Dendritic cell treated with granulocyte-macrophage colony-stimulating factor and Interleukin-4, amounts not matched to agents 40 ng/mL and 50 ng/mL, for 4 days (primary cell): ENCODE results near the gene PIGS.
"Not testable (repeated sequence)": the region's sequence is repeated elsewhere in the genome, so short reads cannot be mapped to it uniquely, and the experiment has no call there.

Experiments used
- H3K27ac Mint-ChIP-seq: one replicate; pipeline ENCODE4 v1.8.0; 2022; ENCODE audit warnings: mild to moderate bottlenecking, mixed read lengths
- H3K27me3 Mint-ChIP-seq: one replicate; pipeline ENCODE4 v1.8.0; 2022; ENCODE audit warnings: mild to moderate bottlenecking, mixed read lengths
- H3K36me3 Mint-ChIP-seq: one replicate; pipeline ENCODE4 v1.8.0; 2022; ENCODE audit warnings: low read depth, mixed read lengths
- H3K4me1 Mint-ChIP-seq: one replicate; pipeline ENCODE4 v1.8.0; 2022; ENCODE audit warnings: low read depth, mixed read lengths
- H3K4me3 Mint-ChIP-seq: one replicate; pipeline ENCODE4 v1.8.0; 2022; ENCODE audit warnings: mild to moderate bottlenecking, moderate library complexity, mixed read lengths
- H3K9me3 Mint-ChIP-seq: one replicate; pipeline ENCODE4 v1.8.0; 2022; ENCODE audit warnings: mixed read lengths
- intact Hi-C: fragments of 100-400 bp; cut with micrococcal nuclease; formaldehyde crosslinking; loops from one replicate; pipeline ENCODE4 v1.15.0; 2022

The PIGS gene

GRCh38 chr17:28571361-28572122, at the start of gene PIGS:
PIGS (minus strand) TSS chr17:28571524; CDS start chr17:28571496, 28 bp downstream.
- Mint-ChIP-seq H3K4me1 (peaks cover 43% of the 10 kb centered on the region), H3K27ac (peak within 1 kb of the TSS; percentile 93), H3K4me3 (peak within 1 kb of the TSS; percentile 97), H3K36me3 (peaks cover 47% of the 10 kb centered on the region), H3K9me3 (no peaks in the 10 kb centered on the region), H3K27me3 (peaks cover 15% of the 10 kb centered on the region)
- intact Hi-C loops = no loop called here

GRCh38 chr17:28620010-28620409, 48.7 kb upstream of the PIGS start:
- no peaks in the 10 kb centered on the region for H3K9me3 Mint-ChIP-seq
- H3K27ac Mint-ChIP-seq = no peak overlapping the region
- intact Hi-C loops = no loop called here
- H3K4me1 Mint-ChIP-seq = peaks cover 25% of the 10 kb centered on the region
- no peak overlapping the region for H3K4me3 Mint-ChIP-seq
- H3K36me3 Mint-ChIP-seq = peaks cover 100% of the 10 kb centered on the region
- H3K27me3 Mint-ChIP-seq = no peaks in the 10 kb centered on the region

DNA sequence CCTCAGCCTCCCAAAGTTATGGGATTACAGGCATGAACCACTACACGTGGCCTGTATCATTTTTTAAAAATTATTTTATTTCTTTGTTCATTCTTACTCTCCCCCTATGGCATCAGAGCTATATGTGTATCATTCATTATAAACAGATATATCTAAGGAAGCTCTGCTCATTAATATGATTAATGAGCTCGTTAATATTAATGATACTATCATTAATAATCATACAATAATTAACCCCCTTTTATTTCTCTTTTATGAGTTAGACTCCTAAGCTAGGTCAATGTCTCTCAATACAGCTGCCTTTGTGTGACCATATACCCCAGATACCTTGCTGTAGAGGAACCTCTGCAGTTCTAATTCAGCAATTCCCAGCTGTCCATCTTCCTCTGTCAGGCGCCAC, 47.1 kb upstream of the PIGS start:
- intact Hi-C loops = no loop called here
- H3K9me3 Mint-ChIP-seq = no peaks in the 10 kb centered on the region
- H3K4me1 Mint-ChIP-seq = peaks cover 33% of the 10 kb centered on the region
- H3K27ac Mint-ChIP-seq = no peak overlapping the region
- H3K4me3 Mint-ChIP-seq = no peak overlapping the region
- H3K27me3 Mint-ChIP-seq = no peaks in the 10 kb centered on the region
- H3K36me3 Mint-ChIP-seq = peaks cover 100% of the 10 kb centered on the region

DNA sequence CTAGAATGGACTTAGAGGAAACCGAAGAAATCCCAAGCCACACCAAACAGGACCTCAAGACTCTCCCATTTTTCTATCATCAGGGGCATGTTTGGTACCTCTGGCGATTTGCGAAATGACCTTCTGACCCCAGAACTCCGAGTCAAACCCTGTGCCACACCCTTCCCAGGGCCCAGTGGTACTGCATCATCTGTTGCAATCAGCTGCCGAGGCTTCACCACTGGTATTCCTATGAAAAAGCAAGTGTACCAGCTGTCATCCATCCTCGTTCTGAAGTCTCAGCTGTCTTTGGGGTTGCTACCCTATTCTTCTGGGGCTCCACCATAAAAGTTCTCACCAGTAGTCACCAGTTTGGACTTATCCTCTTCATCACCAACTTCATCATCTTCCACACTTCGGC, 45.0 kb upstream of the PIGS start:
- intact Hi-C loops = no loop called here
- H3K4me3 Mint-ChIP-seq = no peak overlapping the region
- no peaks in the 10 kb centered on the region for H3K9me3 Mint-ChIP-seq
- H3K4me1 Mint-ChIP-seq = peaks cover 46% of the 10 kb centered on the region
- peaks cover 100% of the 10 kb centered on the region for H3K36me3 Mint-ChIP-seq
- H3K27me3 Mint-ChIP-seq = no peaks in the 10 kb centered on the region
- no peak overlapping the region for H3K27ac Mint-ChIP-seq

GRCh38 chr17:28615260-28615940, 44.1 kb upstream of the PIGS start:
- Mint-ChIP-seq H3K9me3 (no peaks in the 10 kb centered on the region), H3K27me3 (no peaks in the 10 kb centered on the region), H3K27ac (no peak overlapping the region), H3K4me3 (no peak overlapping the region), H3K36me3 (peaks cover 100% of the 10 kb centered on the region), H3K4me1 (peaks cover 46% of the 10 kb centered on the region)
- intact Hi-C loops = no loop called here

DNA sequence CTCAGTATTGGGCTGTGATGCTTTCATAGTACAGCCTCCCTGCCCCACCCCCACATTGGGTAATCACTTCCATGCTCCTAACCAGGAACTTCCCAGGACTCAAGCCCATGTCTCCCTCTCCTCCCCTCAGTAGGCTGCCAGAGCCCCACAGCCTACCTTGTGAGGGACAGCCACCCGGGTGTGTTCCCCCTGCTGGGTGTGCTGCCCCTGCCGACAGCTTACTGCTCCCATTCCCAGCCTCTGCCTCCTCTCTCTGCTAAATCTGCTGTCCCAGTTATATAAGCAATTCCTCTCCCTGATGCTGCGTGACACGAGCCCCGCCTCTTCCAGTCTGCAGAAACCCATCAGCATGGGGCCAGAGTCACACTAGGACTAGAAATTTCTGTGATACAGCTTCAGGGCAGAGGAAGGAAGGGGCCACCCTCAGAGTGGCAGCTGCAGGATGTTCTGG, 42.6 kb upstream of the PIGS start, which contains the start of gene RSKR:
Gene RSKR, minus strand, starts transcription at position 255 of the 451 bp plus-strand sequence. Its CDS starts 24 bp downstream, at position 231.
- H3K27me3 Mint-ChIP-seq = no peaks in the 10 kb centered on the region
- intact Hi-C loops = loop anchor here (5.0 kb wide), 1 partner anchor 62 kb away; the partner anchor contains the start of gene UNC119
- peaks cover 100% of the 10 kb centered on the region for H3K36me3 Mint-ChIP-seq

DNA sequence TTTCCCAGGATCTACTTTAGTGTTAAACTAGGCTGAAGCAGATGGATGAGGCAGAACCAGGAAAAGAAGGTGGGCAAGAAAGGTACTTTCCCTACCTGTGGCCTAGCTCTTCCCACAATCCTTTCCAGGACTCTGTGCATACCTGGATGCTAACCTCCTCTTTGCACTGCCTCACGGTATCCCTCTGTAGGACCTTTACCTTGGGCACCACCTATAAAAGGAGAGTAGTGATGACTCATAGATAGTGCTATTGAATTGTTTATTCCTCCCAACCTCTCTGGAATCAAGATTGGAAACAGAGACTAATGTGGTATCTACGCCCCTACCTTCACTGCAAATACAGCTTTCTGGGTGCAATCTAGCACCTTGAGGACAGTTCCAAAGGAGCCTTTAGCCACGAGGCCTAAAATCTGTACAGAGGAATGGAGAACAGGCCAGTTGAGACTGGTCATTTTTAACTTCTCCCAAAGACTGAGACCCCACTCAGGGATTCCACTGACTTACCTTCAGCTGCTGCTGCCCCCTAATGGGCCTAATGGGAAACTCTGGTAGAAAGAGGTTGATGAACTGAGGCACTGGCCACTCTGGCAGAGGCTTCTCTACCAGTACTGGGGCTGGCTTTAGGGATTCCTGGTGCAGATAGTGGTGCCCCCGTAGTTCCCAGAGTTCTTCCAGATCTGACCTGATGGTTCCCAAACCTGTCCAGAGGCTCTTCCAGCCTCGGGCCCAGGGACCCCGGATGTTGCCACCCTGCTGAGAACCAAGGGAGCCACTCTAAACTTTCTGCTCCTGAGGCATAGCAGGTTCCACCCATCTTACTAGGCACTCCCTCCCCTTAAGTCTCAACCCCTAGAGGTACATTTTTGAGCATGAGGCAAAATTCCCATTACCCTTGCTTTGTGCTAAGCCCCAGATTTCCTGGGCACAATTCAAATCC, 41.9 kb upstream of the PIGS start:
- intact Hi-C loops = loop anchor here (5.0 kb wide), 1 partner anchor 61 kb away; the partner anchor contains the start of gene UNC119
- H3K27ac Mint-ChIP-seq = peak overlapping the region; percentile 53

More for the DNA sequence above, 42.6 kb upstream of the PIGS start, which contains the start of gene RSKR:
- Mint-ChIP-seq H3K4me1 (peaks cover 46% of the 10 kb centered on the region), H3K4me3 (no peak within 1 kb of the TSS), H3K9me3 (no peaks in the 10 kb centered on the region), H3K27ac (peak within 1 kb of the TSS; percentile 53)

GRCh38 chr17:28612531-28612930, 41.2 kb upstream of the PIGS start:
- no peak overlapping the region for H3K4me3 Mint-ChIP-seq
- H3K27ac Mint-ChIP-seq = peak overlapping the region; percentile 63
- no peaks in the 10 kb centered on the region for H3K9me3 Mint-ChIP-seq
- peaks cover 98% of the 10 kb centered on the region for H3K36me3 Mint-ChIP-seq
- H3K27me3 Mint-ChIP-seq = no peaks in the 10 kb centered on the region
- intact Hi-C loops = loop anchor here (5.0 kb wide), 1 partner anchor 60 kb away; the partner anchor contains the start of gene UNC119
- H3K4me1 Mint-ChIP-seq = peaks cover 46% of the 10 kb centered on the region

More for the DNA sequence above, 41.9 kb upstream of the PIGS start:
- Mint-ChIP-seq H3K27me3 (no peaks in the 10 kb centered on the region), H3K36me3 (peaks cover 98% of the 10 kb centered on the region), H3K4me3 (no peak overlapping the region), H3K9me3 (no peaks in the 10 kb centered on the region), H3K4me1 (peaks cover 46% of the 10 kb centered on the region)

DNA sequence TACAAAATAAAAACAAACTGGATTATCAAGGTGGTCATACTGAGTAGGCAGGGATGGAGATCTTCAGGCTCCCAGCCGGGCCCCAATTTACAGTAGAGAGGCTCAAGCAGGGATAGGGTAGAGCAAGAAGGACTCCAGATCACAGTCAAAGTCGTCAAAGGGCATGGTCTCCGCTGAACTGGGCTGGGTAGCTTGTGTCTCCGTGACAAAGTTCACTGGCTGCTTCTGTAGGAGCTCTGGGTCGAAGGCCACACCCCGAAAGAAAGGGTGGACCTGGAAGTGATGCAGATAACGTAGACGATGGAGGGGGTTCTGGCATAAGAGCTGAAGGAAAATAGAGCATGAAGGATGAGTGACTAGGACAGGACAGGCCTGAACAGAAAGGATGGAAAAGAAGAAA, 39.1 kb upstream of the PIGS start:
- H3K9me3 Mint-ChIP-seq = no peaks in the 10 kb centered on the region
- peaks cover 95% of the 10 kb centered on the region for H3K36me3 Mint-ChIP-seq
- no peak overlapping the region for H3K4me3 Mint-ChIP-seq
- intact Hi-C loops = loop anchor here (5.0 kb wide), 1 partner anchor 58 kb away; the partner anchor contains the start of gene UNC119
- H3K4me1 Mint-ChIP-seq = peaks cover 31% of the 10 kb centered on the region
- no peak overlapping the region for H3K27ac Mint-ChIP-seq
- no peaks in the 10 kb centered on the region for H3K27me3 Mint-ChIP-seq

DNA sequence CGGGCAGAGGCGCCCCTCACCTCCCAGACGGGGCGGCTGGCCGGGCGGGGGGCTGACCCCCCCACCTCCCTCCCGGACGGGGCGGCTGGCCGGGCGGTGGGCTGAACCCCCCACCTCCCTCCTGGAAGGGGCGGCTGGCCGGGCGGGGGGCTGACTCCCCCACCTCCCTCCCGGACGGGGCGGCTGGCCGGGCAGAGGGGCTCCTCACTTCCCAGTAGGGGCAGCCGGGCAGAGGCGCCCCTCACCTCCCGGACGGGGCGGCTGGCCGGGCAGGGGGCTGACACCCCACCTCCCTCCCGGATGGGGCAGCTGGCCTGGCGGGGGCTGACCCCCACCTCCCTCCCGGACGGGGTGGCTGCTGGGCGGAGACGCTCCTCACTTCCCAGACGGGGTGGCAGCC, 32.7 kb upstream of the PIGS start:
- Mint-ChIP-seq H3K4me1 (peaks cover 16% of the 10 kb centered on the region), H3K36me3 (peaks cover 62% of the 10 kb centered on the region)
- H3K27ac Mint-ChIP-seq, H3K9me3 Mint-ChIP-seq, intact Hi-C loops, H3K27me3 Mint-ChIP-seq, H3K4me3 Mint-ChIP-seq: not testable (repeated sequence)

DNA sequence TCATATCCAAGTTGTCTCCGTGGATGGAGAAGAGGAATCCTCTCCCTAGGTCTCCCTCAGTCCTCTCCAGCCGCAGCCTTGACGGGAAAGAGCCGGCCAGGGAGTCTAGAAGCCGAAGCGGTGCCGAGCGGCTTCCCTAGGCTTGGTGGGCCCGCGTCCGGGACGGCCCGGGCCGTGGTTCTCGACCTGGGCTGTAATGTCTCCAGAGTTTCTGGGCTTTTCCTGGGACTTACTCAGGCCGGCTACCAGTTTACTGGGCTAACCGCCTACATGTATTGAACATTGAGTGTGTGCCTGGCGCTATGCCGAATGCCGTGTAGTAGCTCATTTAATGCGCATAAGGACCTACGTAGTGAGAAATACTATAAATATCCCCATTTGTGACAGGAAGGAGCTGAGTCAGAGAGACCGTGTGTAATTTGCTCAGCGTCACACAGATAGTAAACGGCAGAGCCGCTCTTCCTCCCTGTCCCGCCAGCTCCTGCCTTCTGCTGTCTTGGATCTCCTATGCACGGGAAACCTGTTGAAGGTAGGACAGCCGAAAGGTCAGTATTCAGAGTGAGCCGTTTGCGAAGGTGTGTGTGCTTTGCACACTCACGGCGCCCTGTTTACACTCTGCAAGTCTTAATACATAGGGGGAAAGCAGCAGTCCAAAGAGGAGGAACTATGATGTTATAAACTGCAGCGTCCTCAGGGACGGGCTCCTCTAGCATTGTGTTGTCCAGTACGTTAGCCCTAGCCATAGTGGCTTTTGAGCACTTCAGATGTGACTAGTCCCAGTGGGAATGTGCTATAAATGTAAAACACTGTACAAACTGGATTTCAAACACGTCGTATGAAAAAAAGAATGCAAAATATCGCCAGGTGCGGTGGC, 28.2 kb upstream of the PIGS start:
- Mint-ChIP-seq H3K36me3 (peaks cover 54% of the 10 kb centered on the region), H3K4me3 (peak overlapping the region; percentile 88), H3K9me3 (no peaks in the 10 kb centered on the region), H3K27ac (peak overlapping the region; percentile 87), H3K27me3 (no peaks in the 10 kb centered on the region), H3K4me1 (peaks cover 33% of the 10 kb centered on the region)
- intact Hi-C loops = loop anchor here (5.0 kb wide), 1 partner anchor 48 kb away; the partner anchor contains the start of gene BLTP2

DNA sequence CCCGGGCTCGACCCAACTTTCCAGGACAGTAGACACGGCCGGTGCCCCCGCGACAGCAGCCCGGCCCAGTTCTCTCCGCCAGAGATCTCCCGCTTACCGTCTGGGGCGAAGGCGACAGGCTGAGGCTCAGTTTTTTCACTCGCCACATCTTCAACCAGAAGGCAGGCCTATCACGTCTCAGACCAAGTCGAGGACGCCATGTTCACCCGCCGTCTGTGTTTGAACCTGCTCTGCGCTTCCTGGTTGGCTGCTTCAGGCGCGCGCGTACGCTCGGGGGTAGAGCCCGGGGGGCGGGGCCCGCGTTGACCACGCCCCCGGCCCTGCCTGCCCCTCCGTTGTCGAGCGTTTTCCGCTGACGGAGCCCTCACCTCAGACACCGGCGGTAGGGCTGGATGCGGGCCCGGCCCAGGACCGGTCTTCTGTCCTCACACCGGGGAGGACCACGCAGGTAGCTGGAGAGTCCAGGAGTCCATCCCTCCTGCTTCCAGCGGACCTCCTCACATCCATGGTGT, 27.5 kb upstream of the PIGS start, which contains the start of gene SPAG5:
Gene SPAG5, minus strand, starts transcription at position 227 of the 512 bp plus-strand sequence. Its CDS starts 79 bp downstream, at position 148.
- Mint-ChIP-seq H3K27me3 (no peaks in the 10 kb centered on the region), H3K9me3 (no peaks in the 10 kb centered on the region)
- intact Hi-C loops = loop anchor here (5.0 kb wide), 1 partner anchor 48 kb away; the partner anchor contains the start of gene BLTP2

More for the DNA sequence above, 27.5 kb upstream of the PIGS start, which contains the start of gene SPAG5:
- H3K36me3 Mint-ChIP-seq = peaks cover 47% of the 10 kb centered on the region
- H3K27ac Mint-ChIP-seq = peak within 1 kb of the TSS; percentile 87
- peak within 1 kb of the TSS; percentile 88 for H3K4me3 Mint-ChIP-seq
- H3K4me1 Mint-ChIP-seq = peaks cover 30% of the 10 kb centered on the region
